GM19240 (cell line): Measurements from ENCODE around the gene SERINC5.

Experiments used
- DNase-seq: peaks from one replicate; pipeline ENCODE4 v3.0.0; 2011; ENCODE audit warnings: low spot score; ENCODE audit not compliant: insufficient read length

SERINC5 gene

DNA sequence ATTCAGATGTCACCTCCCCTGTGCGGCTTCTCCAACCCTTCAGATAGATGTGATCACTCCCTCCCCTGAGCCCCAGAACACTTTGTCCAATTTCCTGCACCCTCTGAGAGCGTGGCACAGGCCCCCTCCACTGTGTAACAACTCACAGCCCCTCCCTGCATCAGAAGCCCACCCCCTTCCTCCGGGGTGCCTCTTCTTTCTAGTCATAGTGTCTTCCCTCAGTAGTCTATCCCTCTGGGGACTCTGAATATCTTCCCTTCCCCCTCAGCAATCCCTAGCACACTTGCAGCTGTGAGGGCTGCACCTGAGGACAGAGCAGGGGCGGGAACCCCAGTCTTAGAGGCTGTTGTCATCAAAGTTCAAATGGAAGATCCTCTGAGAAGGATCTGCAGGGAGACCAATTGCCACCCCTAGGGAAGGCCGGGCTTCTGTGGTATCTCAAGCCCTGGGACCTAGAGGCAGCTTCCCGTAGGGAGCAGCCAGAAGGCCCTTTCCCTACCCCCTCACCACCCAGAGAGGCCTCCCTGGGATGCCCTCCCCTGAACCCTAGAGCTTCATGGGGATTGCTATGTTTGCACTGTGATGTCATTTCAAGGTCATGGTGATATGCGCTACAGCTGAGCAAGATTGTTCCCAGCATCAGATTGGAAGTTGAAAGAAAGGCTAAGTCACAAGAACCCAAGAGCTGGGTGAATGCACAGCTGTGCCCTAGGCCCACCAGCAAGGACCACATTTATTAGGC is 150.0 kb downstream of the SERINC5 start:
- no peak for DNase-seq

DNA sequence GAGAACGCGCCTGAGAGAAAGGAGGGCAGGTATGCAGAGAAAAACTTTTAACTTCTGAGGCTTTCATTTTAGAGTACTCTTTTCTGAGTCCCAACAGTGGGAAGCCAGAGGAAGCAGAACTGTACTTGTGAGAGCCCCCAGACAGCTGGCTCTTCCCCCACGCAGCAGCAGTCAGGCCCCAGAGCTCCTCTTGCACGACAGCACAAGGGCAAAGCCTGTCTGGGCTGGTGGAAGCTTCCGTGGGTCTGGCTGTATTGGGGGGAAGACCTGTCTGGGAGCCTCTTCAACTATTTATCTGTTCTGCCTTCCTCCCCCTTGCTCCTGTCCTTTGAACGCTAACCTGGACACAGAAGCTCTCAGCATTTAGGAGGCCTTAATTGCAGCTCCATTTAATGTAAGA is 152.5 kb downstream of the SERINC5 start:
- no peak for DNase-seq

DNA sequence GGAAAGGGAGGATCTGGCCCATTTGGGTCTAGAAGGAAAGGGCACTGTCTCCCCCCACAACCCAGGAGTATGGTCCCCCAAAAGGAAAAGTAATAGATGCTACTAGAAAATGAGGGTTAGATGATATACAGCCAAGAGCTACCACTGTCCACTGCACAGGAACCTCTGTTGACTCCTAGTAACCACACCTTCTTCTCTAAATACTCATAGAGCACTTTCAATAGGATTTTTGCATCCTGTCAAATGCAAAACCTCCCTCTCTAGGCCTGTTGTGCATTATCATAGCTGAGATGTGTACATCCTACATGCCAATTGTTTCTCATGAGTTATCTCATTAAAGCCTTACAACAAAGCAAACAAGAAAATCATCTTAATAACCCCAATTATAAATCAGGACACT is 153.9 kb downstream of the SERINC5 start:
- no peak for DNase-seq

DNA sequence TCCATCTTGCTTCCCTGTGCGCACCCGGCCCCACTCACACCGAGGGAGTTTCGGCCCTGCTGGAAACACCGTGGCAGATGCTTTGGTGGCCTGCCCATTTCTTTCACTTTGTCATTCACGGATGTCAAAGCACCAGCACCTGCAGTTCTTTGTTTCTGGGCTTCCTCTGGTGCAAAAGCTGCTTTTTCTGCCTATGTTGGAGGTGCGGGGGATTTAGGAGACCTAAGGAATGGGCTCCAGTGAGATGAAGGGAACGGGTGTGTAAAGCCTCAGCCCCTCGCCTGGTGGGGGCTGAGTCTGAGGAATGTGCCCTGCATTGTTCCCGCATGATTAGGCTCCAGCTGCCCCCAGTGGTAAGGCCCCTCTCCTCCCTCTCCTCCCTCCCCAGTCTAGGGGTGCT is 158.4 kb downstream of the SERINC5 start:
- no peak for DNase-seq

DNA sequence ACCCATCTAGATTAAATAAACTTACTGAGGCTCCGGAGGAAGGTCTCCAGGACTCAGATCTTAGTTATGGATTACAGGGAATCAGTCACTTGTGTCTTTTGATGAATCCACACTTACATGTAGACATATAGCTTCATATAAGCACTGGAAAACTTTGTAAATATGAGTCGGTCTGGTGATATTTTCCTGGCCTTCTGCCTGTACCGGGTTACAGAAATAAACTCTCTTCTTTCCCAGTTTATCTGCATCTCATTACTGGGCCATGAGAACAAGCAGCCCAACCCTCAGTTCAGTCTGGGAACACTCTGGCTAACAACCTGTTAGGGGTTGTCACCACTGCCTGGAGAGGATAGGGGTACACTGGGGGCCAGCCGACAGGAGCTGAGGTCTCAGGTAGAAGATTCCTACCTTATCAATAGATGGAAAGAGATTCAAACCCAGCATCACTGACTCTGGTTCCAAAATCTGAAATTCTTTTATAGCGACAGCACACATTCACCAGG is 161.6 kb downstream of the SERINC5 start:
- no peak for DNase-seq

DNA sequence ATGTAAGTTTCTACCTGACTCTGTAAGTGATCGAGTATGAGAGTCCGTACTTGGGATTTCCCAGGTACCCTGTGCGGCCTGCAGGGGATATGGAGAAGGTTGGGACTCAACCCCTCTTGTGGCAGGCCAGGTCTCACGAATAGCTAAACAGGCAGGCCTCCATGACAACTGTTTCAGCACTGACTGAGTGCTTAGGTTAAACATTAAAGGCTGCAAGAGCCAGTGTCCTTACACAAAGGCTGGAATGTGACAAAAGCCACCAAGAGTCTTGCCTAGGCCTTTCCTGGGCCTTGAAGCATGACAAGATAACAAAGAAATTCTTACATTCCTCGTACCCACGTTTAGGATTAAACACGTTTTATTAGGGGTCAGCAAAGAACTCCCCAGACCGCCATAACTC is 162.1 kb downstream of the SERINC5 start:
- no peak for DNase-seq

DNA sequence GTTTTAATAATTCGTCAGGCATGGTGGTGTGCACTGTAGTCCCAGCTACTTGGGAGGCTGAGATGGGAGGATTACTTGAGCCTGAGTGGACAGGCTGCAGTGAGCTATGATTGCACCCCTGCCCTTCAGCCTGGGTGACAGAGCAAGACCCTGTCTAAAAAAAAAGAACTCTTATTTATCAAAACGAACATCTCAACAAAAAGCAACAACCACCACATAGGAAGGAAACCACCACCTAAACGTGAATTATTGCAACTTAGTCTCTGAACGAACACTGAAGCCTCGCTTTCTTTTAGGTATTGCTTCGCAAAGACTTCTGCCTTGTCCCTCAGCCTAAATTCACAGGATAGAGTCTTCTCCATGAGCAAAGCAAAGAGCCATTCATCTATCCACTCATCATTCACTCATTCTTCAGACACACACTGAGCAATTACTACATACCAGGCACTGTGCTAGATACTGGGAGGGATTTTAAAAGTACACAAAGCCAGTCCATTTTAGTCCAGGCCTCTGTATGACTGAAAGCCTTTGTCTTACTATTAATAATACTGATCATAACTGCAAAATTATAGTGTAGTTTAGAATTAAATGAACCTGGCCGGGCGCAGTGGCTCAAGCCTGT is 163.3 kb downstream of the SERINC5 start:
- no peak for DNase-seq

DNA sequence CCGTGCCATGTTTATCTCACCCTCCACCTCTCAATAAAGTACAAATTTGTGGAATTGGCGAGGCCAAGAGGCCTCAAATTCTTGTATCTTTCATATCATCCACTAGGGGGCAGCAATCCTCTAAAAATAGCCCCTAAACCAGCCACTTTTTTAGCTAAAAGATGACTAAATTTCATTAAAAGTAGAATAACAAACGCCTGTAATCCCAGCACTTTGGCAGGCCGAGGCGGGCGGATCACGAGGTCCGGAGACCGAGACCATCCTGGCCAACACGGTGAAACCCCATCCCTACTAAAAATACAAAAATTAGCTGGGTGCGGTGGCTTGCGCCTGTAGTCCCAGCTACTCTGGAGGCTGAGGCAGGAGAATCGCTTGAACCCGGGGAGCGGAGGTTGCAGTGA is 164.1 kb downstream of the SERINC5 start:
- peak; percentile 39 for DNase-seq

DNA sequence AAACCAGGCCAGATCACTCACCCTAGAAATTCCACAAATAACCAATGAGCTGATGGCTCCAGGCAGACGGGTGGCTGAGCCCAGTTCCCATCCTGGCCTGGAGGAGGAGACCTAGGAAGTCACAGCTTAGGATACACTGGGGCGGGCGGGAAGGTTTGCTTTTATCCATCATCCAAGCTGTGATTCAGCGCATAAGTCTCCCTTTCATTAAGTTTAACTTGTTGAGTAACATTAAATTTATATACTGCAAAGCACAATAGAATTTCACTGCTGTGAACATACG is 165.0 kb downstream of the SERINC5 start:
- no peak for DNase-seq

DNA sequence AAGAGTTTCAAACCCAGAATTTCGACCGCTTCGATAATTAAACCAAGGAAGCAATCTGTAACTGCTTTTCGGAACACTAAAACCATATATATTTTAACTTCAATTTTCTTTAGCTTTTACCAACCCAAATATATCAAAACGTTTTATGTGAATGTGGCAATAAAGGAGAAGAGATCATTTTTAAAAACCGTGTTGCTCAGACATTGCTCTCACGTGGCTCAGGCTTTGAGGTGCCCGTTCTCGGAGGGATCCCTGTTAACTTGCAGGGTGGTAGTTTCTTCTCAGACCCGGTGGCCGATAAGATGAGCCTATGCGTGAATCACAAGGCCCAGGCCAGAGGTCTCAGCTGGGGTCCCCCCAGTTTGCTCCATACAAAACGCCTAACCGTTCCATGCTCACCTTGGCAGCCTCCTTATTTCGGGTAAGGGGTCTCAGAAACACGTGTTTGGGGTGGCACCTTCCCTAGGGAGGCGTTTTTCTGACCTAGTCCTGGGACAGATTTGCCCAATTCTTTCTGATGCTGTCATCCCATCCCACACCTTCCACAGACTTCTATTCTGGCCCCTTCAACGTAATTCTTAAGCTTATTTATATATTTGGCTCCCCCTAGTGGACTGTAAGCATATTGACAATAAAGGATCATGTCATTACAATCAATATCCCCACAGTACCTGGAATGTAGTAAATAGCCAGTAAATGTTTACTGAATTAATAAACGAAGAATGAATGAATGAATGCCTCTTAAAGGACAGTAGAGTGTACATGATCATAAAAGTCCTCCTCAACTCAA is 172.6 kb downstream of the SERINC5 start:
- peak; percentile 16 for DNase-seq

DNA sequence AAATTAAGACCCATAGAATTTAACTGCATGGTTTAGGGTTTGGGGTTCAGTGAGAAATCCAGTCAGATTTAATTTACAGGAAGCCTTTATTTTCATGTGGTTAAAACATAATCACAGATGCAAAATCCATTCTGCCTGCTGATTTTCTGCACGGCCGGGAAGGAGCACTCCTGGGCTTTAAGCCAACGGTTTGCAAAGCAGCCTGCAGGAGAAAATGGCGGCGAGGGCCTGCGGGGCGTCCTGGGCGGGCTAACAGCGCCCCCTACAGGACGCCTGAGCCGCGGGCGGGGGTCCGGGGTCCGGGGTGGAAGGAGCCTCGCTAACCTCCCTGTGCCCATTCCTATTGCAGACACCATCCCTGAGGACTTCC is 173.1 kb downstream of the SERINC5 start:
- peak; percentile 19 for DNase-seq

DNA sequence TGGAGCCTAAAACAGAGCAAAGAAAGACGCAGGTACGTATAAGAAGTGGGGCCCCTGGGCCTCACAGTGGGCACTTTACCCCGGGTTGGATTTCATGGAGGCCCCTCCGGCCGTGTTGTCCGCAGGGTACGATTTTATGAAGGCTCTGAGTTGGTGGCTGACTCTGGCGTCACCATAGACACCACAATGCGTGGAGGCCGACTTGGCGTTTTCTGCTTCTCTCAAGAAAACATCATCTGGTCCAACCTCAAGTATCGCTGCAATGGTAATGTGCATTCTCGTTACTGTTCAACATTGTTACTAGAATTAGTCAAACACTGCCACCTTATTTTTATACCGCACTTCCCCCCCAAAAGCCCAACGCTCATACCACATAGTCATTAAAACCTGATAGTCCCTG is 173.6 kb downstream of the SERINC5 start:
- no peak for DNase-seq

DNA sequence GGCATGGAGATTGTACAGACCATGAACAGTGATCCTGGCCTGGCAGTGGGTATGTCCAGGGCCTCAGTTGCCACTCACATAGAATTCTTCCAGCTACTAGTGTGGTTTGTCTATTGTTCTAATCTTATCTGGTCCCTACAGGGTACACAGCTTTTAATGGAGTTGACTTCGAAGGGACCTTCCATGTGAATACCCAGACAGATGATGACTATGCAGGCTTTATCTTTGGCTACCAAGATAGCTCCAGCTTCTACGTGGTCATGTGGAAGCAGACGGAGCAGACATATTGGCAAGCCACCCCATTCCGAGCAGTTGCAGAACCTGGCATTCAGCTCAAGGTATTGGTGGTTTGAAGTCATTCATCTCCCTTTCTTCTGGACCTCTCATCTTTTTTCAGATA is 176.9 kb downstream of the SERINC5 start:
- DNase-seq, result no peak

DNA sequence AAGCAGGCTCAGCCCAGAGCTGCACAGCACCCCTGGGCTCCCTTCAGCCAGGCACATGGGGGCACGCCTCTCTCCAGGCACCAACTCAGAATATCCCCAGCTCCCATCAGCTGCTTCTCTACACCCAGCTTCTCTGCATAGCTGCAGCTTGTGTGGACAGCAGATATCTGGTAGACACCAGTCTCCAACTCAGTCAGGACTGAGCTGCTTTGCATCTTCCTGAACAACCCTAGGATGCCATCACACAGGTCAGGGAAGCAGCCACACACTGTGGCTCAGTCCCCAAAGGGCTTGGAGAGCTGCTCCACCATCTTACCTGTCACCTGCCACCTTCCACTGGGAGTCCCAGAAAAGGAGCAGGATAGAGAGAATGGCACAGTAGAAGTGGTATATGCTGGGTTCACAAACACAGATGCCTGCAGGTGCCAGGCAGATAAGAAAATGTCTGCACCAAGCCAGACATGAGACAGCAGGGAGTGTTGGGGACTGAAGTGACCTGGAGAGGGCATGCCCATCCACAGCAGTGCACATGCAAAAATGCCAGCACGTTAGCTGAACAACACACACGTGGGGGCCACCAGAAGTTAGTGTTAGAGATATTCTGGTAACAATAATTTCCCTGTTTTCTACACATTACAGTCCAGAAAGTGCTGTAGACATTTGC is 178.7 kb downstream of the SERINC5 start:
- DNase-seq, result no peak

DNA sequence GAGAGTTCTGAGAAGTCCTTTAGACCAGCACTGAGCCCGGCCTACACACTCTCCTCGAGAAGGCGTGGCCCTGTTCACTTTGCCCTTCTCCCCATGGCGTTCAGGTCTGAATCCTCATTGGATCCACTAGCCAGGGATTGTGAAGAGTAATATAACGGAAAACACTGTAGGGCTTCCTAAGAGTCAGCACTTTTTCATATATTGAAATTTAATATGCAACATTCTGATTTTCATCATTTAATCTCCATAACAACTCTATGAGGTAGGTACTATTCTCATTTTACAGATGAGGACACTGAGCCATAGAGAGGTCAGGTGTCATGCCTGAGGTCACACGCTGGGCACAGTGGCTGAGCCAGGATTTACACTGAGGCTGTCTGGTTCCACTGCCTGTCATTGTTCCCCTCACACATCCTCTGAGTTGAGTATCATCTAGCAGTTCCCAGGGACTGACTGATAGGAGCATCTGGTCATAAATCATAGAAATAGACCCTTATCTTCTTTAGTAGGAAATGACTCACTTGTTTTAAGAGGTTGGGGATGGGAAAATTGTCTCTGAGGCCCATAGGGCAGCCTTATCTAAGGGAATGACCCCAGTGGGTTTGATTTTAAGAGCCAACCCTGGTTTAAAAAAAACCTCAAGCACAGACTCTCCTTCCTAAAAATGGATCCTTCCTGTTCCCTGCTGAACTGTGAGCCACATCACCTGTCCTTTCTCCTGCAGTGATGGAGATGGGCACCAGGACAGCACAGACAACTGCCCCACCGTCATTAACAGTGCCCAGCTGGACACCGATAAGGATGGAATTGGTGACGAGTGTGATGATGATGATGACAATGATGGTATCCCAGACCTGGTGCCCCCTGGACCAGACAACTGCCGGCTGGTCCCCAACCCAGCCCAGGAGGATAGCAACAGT is 179.5 kb downstream of the SERINC5 start:
- DNase-seq, result no peak

DNA sequence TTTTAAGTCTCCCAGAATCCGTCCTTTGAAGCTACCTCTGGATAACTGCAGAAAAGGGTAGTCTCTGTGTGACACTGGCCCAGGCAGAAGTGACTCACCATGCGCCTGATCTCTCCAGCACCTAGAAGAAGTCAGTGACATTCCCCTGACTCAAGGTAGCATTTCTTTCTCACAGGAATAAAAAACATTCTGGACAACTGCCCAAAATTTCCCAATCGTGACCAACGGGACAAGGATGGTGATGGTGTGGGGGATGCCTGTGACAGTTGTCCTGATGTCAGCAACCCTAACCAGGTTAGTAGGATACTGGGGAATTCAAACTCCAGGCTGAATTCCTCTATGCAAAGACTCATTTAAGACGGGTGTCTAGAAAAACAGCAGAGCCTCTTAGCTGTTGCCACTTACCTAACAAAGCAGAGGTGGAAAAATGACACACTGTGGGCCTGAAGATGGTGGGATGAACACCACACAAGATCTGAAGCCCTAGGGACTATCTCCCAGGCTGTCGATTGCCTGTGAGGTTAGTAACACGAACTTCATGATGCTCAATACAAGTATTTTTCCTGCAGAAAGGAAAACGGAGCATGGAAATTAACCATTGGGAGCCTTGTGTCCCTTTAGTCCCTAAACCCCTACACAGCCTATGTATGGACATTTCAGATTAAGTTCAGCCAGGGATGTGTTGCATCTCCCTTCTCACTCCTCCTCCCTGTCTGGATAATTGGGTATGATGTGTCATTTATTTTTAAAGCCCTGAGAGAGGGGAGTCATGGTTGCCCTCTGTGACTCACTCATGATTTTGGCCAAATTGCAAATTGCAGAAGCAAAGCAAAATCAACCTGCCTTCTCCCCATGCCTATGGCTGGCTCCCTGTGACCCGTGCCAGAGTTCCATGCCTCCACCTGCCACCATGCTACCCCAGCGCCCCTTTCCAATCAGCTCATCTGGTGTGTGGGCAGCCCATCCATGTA is 183.5 kb downstream of the SERINC5 start:
- DNase-seq, result no peak

DNA sequence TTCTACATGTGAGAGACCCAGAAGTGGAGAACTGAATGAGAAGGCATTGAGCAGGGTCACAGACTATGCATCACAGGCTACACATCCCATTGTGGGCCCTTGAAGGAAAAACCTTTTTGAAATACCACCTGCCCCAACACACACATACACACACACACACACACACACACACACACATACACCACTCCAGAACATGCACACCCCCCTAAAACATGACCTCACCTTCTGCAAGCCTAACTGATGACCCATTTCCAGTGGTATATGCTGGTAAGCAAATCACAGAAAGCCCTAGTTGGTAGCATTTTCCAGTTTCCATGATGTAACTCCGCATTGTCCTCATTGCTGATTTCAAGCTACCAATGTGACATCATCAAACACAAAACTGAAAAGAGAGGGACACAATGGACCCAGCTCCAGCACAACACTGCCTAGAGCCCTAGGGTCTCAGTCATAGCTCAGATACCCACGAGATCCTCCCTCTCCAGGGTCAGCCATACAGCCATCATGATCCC is 184.3 kb downstream of the SERINC5 start:
- DNase-seq, result no peak

DNA sequence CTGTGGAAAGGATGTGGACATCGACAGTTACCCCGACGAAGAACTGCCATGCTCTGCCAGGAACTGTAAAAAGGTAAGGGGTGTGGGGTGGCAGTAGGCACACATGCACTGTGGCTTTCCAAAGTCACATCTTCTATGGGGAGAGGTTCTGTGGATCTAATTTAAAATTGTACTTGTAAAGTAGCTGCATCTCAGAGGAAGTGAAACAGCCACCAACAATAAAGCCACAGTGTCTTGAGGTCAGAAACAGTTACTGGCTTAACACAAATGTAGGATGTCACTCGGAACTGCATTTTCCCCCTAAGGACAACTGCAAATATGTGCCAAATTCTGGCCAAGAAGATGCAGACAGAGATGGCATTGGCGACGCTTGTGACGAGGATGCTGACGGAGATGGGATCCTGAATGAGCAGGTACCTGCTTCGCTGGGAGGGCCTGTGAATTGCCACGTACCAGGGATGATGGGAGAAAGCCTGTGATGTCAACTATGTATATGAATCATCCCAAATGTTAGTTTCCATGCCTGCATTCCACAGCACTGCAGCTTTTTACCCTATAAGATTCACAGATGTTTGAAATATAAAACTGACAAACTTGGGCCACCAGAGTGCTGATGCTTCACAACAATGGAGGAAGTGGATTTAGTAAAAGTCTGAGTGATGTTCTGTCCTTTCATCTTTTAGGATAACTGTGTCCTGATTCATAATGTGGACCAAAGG is 185.4 kb downstream of the SERINC5 start:
- DNase-seq, result no peak

DNA sequence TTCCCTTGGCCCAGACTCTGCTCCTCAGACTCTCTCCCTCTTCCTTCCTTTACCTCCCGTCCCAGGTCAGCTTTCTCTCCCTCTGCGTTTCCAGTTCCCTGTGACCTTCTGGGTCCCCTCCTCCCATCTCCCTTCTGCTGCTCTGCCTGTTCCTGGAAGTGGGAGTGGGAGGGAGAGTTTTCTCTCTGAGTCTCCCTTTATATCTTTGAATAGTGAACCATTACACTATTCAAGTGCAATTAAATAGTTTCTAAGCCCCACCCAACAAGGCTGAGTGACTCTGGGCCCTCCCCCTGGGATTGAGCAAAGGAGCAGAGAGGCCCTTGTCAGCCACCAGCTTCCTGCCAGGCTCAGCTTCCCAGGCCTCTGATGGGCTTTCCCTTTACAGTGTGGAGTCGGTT is 185.9 kb downstream of the SERINC5 start:
- no peak for DNase-seq
